ENCODE data around the gene KCNIP1. TPM values are rescaled to one million over a fixed set of nuclear protein-coding genes. Genes with fewer than 3 reads are reported as not detected.

The KCNIP1 gene
- total RNA-seq, 1 donor from 2014 or later, result not detected

DNA sequence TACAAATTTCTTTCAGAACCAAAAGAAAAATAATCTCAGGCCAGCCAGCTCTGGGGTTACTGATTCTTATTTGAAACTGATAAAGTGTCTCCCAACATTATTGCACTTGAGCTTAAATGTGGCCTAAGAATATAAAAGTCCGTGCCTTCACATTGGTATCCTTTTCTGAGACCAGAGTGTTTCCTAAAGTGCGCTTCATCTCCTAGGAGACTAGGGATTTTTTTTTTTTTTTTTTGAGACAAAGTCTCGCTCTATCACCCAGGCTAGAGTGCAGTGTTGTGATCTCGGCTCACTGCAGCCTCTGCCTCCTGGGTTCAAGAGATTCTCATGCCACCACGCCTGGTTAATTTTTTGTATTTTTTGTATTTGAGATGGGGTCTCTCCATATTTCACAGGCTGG lies 23.6 kb upstream of the KCNIP1 start:
- no peak for DNase-seq (ENCODE audit: missing footprints)
- intact Hi-C loops (cut with DNase I), result no loop called here
- no peak for ATAC-seq

DNA sequence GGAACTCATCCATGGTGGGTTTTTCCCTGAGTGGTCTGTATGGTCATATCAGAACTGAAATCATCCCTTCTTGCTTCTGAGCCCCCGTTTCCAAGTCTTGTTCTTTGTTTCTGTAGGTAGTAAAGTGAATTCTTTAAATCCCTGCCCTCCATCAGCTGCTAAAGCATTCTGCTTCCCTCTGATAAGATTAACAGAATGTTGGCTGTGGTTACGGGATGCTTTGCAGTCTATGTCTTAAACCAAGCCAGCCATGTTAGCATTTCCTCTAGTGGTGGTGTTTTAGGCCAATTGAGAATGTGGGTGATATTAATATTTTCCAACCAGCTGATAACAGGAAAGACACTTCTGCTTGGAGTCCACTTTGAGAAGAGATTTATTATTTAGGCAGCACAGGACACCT lies 22.0 kb upstream of the KCNIP1 start:
- intact Hi-C loops (cut with DNase I), result no loop called here
- DNase-seq (ENCODE audit: missing footprints) (no peak), ATAC-seq (no peak)

DNA sequence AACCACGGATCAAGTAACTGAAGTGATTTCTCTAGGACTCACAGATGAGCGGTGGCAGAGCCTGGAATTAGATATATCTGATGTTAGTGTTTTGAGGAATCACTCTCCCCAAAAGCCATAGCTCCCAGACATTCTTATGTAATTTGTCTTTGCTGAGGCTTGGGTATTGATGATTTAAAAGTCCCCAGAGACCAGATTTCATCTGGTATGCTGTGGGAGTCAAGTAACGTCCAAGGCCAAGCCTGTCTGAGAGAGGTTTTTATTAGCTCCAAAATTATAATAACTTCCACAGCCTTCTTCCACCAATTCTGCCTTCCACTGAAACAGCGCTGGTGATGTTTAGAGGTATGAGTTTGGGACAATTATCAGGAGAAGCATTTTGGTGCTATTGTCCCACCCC lies 21.3 kb upstream of the KCNIP1 start:
- intact Hi-C loops (cut with DNase I), result no loop called here
- ATAC-seq (no peak), DNase-seq (ENCODE audit: missing footprints) (no peak)

DNA sequence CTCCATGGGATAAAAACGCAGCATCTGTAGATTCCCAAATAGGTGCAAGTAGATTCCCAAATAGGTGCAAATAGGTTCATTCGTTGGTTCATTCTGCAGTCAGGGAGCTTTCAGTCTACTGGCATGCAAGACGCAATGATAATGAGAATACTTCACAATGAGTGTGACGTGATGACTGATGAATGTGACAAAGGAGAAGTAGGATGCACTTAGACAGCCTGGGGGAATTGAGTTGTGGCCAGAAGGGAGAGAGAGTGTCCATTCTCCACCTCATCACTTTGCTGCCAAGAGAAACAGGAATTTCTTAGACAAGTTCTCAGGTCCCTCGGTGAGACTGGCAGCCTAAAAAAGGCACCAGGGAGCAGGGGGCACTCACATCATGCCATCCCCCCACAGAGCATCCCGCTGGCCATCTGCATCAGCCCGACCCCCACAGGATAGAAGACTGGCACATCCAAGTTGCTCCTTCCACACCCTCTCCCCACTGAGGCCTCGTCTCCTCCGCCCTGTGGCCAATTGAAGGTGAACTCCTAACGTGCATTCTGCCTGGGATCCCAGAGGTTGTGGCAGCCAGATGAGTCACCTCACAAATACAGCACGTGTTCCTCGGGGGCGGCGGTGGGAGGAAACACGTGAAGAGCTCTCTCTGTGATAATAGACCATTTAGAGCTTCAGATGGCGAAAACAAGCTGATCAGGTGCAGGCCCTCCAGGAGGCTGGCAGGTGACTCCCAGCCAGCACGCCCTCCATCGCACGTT lies 19.9 kb upstream of the KCNIP1 start:
- DNase-seq (ENCODE audit: missing footprints) (no peak), ATAC-seq (no peak)
- intact Hi-C loops (cut with DNase I), result no loop called here

DNA sequence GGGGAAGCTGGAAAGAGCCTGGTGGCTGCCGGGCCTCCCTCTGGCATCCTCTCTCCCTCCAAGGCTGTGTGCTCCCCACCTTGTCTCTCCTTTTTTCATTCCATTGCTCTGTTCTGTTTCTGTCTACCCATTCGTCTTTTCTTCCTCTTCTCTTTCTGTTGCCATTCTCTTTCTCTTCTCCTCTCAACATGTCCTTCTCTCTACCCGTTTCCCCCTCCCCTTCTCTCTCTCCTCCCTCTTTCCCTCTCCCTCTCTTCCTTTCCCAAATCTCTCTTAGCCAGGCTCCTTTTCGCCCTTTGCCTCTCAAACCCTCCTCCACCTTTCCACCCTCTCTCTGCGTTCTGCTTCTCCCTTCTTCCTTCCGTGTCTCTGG lies 19.4 kb upstream of the KCNIP1 start:
- DNase-seq (ENCODE audit: missing footprints) (no peak), ATAC-seq (no peak)
- intact Hi-C loops (cut with DNase I), result no loop called here

DNA sequence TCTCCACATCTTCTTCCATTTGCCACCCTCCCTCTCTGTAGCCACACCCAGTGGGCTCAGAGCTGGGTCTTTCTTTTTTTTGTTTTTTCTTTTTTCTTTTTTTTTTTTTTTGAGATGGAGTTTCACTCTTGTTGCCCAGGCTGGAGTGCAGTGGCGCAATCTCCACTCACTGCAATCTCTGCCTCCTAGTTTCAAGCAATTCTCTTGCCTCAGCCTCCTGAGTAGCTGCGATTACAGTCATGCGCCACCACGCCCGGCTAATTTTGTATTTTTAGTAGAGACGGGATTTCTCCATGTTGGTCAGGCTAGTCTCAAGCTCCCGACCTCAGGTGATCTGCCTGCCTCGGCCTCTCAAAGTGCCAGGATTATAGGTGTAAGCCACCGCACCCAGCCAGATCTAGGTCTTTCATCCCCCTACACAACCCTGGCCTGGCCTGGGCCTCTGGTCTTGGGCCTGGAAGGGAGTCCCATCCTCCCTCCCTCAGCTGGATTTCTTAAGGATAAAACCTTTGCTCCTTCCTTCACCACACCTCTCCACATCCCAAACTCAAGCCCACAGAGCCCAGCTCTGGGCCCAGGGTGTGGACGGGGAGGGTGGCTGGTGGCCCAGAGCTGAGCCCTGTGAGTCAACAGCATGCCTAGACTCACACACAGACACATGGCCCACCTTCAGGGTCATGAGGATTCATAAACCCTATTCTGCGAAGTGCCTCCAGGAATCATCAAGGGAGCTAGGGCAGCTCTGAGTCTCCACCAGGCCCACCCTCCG lies 18.8 kb upstream of the KCNIP1 start:
- no peak for ATAC-seq
- no peak for DNase-seq (ENCODE audit: missing footprints)
- intact Hi-C loops (cut with DNase I), result no loop called here

DNA sequence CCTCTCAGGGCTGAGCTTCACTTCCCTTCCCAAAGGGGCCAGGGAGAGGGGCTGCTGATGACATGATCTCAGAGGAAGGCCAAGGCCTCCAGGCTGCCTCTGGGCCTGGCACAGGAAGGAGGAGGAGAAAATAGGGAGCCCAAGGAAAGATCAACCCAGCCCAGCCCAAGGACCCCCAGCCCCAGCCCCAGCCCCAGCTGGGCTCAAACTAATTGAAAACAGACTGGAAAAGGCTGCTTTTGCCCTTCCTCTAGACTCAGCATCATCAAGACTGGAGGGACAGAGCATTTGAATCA lies 18.3 kb upstream of the KCNIP1 start:
- DNase-seq (ENCODE audit: missing footprints), result no peak
- no peak for ATAC-seq
- intact Hi-C loops (cut with DNase I), result no loop called here

DNA sequence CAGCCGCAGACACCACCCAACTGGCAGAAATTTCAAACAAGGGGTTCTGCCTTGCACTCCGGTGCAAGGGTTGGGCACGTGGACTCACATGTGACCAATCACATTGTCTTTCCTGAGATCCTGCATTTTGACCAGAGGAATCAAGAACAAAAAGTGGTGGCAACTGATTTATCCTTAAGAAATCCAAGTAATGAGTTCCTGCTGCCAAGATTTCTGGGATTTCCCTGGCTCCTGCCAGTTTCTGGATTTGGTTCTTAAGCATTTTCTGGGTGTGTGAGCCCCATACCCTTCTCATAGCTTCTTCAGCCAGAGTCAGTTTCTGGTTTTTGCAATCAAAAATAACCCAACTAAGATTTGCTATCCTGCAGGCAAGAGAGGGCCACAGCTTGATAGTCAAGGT lies 17.4 kb upstream of the KCNIP1 start:
- intact Hi-C loops (cut with DNase I), result no loop called here
- ATAC-seq (no peak), DNase-seq (ENCODE audit: missing footprints) (no peak)

DNA sequence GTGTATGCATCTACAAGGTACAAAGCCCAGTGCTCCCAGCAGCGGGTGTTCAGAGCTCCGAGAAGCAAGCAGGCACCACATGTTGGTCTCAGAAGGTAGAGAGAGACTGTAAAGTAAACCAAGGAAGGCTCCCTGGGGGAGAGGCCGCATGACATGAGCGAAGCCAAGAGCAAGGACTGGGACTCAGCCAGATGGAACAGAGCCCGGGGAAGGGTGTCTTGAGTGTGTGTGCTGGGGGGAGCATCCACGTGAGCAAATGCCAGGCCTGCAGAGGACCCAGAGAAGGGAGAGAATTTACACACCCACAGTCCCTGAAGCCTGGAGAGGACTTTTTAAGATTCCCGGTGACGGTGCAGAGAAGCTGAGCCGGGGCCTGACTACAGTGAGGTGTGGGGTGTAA lies 15.2 kb upstream of the KCNIP1 start:
- intact Hi-C loops (cut with DNase I), result no loop called here
- ATAC-seq (no peak), DNase-seq (ENCODE audit: missing footprints) (no peak)

DNA sequence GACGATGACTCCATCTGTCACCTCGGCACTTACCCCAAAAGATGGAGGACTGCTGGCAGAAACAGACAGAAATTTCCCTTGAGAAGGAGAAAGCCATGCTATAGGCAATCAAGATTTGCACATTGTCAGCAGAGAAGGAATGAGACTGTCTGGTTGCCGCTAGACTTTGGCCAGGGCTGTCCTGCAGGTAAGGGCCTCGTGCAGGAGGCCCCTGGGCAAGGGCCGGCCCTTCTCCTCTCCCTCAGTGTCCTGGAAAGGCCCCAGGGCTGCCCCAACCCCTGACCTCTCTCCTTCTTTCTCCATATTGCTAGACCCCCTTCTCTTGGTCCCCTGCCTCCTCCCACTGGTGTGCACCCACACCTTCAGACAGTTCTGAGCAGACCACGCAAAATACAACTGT lies 14.6 kb upstream of the KCNIP1 start:
- ATAC-seq, result no peak
- intact Hi-C loops (cut with DNase I), result no loop called here
- no peak for DNase-seq (ENCODE audit: missing footprints)

DNA sequence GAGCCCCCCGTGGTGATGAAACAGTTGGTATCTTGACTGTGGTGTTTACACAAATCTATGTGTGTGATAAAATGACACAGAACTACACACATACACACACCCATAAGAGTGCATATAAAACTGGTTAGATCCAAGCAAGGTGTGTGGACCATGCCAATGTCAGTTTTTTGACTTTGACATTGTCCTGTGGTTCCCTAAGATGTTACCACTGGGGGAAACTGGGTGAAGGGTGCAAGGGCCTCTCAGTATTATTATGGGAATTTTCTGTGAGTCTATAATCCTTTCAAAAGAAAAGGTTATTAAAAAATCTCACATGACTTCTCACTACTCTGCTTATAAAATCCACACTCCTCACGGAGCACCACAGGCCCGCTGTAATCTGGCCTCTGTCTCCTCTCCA lies 13.4 kb upstream of the KCNIP1 start:
- no peak for ATAC-seq
- intact Hi-C loops (cut with DNase I), result no loop called here

DNA sequence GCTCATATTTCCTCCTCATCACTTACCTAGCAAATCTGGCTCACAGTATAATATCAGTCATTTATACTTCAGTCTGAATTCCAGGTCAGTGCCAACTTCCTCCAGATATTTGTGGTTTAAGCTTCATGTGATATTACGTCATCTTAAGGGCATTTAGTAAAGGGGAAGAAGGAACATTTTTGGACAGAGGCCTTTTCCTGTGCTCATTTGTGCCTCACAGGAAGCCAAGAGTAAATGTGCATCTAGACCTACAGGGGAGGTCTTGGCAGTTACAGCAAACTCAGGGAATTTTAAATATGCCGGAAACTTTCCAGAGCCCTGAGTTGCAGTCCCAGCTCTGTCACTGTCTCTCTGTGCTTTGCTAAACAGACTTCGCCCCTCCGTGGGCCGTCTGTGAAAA lies 12.3 kb upstream of the KCNIP1 start:
- DNase-seq (ENCODE audit: missing footprints), result no peak
- peak; percentile 29 for ATAC-seq
- intact Hi-C loops (cut with DNase I), result no loop called here

More for the DNA sequence above, 13.4 kb upstream of the KCNIP1 start:
- DNase-seq (ENCODE audit: missing footprints), result no peak

DNA sequence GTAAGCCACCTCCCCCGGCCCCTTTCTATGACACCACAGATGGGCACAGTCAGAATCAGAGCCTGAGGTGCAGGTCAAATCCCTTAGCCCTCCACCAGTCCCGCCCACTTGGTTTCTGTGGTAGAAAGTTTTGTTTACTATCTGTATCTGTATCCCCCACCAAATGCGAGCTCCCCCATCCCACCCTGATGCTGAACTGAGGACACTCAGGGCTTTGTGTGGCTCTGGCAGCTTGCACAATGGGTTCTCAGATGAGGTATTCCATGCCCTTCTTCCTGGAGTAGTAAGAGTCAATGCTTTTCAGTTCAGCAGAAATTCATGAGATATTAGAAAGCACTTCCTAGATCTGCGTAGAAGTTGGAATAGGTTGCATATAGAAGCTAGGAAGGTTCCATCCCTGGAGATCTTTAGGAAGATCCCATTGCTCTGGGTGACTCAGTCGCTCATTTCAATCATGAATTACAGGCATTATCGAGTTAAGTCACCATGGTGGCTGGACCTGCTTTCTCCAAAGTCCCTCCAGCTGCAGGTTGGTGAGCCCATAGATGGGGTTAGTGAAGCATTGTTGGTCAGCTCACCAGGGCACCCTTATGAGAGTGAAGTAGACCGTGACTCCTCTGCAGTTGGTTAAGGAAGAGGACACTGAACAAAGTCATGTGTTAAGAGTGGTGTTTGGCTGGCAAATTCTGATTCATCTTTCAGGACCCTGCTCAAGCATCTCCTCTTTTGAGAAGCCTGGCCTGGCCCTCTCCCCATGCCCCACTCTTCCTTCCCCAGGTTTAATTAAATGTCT lies 10.6 kb upstream of the KCNIP1 start:
- DNase-seq (ENCODE audit: missing footprints) (no peak), ATAC-seq (no peak)
- intact Hi-C loops (cut with DNase I), result no loop called here

DNA sequence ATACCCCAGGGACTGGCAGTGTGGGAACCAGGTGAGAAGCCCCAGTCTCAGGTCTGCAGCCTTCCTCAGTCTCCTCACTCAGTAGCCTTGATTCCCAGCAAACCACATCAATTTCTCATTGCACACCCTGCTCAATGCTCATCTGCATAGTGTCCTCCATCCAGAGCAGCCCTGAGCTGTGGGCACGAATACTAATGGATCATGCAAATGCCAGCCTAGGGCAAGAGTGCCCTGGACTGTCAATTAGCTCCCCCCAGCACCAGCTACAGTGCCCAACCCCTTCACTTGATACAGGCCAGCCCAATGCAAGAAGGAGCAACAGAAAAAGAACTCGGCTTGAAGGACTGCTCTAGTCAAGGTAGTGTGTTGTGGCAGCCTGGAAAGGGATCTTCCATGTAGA lies 9.8 kb upstream of the KCNIP1 start:
- intact Hi-C loops (cut with DNase I), result no loop called here
- no peak for DNase-seq (ENCODE audit: missing footprints)
- ATAC-seq, result no peak

DNA sequence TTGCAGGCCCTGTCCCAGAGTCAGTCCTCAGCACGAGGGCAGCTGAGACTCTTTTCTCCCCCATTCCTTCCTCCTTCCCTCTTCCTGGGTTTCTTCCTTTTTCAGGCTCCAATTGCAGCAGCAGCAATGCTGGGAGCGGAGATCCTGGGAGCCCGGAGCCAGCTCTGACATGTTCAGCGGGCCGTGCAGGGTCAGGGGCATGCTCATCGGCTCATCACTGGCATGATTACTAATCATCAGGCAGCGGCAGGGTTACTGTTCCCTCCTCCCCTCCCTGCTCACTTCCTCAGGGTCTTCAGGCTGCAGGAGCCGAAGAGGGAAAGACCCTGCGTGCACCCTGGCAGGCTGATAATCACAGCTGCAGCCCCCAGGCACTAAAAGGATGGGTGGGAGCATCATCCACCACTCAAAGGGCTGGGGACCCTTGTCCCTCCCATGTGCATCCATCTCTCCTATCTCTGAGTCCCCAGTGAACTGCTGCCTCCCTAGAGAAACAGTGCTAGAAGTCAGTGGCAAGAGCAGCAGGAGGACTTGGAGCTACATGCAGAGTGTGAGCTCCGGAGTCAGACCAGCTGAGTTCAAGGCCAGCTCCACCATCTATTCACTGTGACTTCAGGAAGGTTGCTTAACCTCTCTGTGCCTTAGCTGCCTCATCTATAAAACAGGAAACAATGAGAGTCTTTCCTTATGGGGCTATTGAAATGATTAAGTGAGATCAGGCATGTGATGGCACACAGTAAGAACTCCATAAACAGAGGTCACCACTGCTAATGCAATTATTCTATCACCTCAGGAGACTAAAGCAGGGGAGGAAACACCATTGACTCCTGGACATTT lies 7.8 kb upstream of the KCNIP1 start:
- DNase-seq (ENCODE audit: missing footprints), result no peak
- intact Hi-C loops (cut with DNase I), result no loop called here
- ATAC-seq, result no peak

DNA sequence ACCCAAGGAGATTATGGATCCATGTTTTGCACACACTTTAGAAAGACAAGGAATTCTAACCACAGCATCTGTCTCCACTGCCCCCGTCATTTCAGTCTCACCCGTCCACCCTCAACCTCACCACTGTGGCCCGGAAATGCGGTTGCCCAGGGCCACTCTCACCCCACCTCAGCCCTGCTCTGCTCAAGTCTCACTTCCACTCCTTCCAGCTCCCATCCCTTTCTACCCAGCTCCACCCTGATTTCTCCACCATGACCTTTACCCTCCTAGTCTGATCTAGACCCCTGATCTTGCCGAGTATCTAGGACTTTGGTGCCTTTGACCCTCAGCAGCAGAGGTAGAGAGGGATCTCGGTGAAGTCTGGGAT lies 7.2 kb upstream of the KCNIP1 start:
- ATAC-seq (no peak), DNase-seq (ENCODE audit: missing footprints) (no peak)
- intact Hi-C loops (cut with DNase I), result no loop called here

DNA sequence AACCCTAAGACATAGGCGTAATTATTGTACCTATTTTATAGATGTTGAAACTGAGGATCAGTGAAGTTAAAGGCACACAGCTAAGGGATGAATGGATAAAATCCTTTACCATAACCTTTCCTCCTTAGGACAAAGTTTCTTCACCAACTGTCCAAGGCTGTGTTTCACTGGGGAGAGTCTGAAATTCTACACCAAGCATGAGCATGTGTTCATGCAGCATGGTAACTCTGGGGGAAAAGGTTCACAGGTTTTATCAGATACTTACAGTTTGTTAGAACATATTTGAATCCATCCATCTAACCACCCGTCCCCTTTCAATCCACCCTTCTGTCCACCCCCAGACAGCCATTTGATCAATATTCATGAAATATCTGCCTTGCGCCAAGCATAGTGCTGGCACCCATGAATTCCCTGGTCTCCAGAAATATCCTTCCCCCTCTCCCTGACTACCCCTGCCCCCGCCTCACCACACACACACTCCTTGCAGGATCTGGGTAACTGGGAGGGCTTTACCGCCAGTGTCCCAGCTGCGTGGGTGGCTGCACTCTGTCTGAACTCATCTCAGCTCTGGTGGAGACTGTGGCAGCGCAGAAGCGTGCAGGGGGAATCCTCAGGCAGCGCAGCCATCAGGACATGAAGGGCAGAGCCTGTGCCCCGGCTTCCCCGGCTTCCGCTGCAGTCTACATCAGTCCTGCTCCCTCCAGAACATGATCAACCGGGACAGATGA lies 6.3 kb upstream of the KCNIP1 start:
- intact Hi-C loops (cut with DNase I), result no loop called here
- ATAC-seq, result no peak
- no peak for DNase-seq (ENCODE audit: missing footprints)

DNA sequence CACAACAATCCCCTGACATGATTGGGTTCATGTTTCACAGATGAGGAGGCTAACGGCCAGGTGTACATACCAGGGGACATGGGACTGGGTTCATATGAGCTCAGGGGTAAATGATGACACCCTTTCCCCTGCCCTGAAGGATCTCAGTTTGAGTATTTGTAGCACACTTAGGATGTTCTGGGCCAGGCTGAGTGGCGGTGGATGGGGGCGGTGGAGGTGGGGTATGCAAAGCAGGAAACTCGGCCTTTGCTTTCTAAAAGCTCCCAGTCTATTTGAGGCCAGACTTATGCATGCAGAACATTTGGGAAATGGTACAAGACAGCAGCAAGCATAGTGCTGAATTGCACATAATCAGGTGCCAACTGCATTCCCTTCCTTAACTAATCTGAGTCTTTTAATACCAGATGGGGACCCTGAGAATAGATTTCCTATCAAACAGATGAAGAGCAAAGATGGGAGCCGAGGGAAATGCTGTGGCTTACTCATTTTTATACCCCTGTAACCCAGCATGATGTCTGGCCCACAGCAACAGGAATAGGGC lies 4.9 kb upstream of the KCNIP1 start:
- ATAC-seq (no peak), DNase-seq (ENCODE audit: missing footprints) (no peak)
- intact Hi-C loops (cut with DNase I), result no loop called here
